Astrocyte (in vitro differentiated cells and primary cell): ENCODE measurements around the gene CSNK1D. TPM values are rescaled to one million over a fixed set of nuclear protein-coding genes. Genes with fewer than 3 reads are reported as not detected.

Experiments used
- DNase-seq: peaks from one replicate; pipeline ENCODE4 v3.0.0-alpha.2; 2010; ENCODE audit warnings: low read depth
- FAIRE-seq: peaks from 2 replicates; lab custom pipeline; 2011; peaks lifted over from hg19 to GRCh38; lab: Jason Lieb, UNC
- H2AFZ ChIP-seq: 2 replicates; pipeline ENCODE4 v1.6.0; 2012; ENCODE audit warnings: low read depth, low read length, inconsistent platforms
- H3K27ac ChIP-seq: 2 replicates; pipeline ENCODE4 v1.5.1; 2011; ENCODE audit warnings: low read depth, low read length, inconsistent platforms
- H3K27me3 ChIP-seq: 2 replicates; pipeline ENCODE4 v1.6.0; 2011; ENCODE audit warnings: low read length, inconsistent platforms; ENCODE audit not compliant: insufficient read depth
- H3K36me3 ChIP-seq: 2 replicates; pipeline ENCODE4 v1.5.1; 2011; ENCODE audit warnings: low read length, inconsistent platforms; ENCODE audit not compliant: insufficient read depth
- H3K4me1 ChIP-seq: 2 replicates; pipeline ENCODE4 v1.5.1; 2011; ENCODE audit warnings: low read length, inconsistent platforms; ENCODE audit not compliant: insufficient read depth
- H3K4me2 ChIP-seq: 2 replicates; pipeline ENCODE4 v1.6.0; 2012; ENCODE audit warnings: low read length, inconsistent platforms
- H3K4me3 ChIP-seq: 2 replicates; pipeline ENCODE4 v1.5.1; 2011; ENCODE audit warnings: low read depth, mild to moderate bottlenecking, low read length, inconsistent platforms; ENCODE audit not compliant: insufficient read depth
- H3K79me2 ChIP-seq: 2 replicates; pipeline ENCODE4 v1.6.0; 2012; ENCODE audit warnings: mild to moderate bottlenecking, low read length, inconsistent platforms; ENCODE audit not compliant: insufficient read depth
- H3K9ac ChIP-seq: 2 replicates; pipeline ENCODE4 v1.6.0; 2012; ENCODE audit warnings: mild to moderate bottlenecking, low read length, inconsistent platforms
- H3K9me3 ChIP-seq: 2 replicates; pipeline ENCODE4 v1.5.1; 2012; ENCODE audit warnings: low read depth, mild to moderate bottlenecking, low read length, inconsistent platforms; ENCODE audit not compliant: insufficient read depth
- H4K20me1 ChIP-seq: 2 replicates; pipeline ENCODE4 v1.6.0; 2012; ENCODE audit warnings: low read length, inconsistent platforms; ENCODE audit not compliant: insufficient read depth
- H3K27ac Mint-ChIP-seq: one replicate; pipeline ENCODE4 v1.8.0; 2021; ENCODE audit warnings: mild to moderate bottlenecking, mixed read lengths; ENCODE audit not compliant: unreplicated experiment
- H3K27me3 Mint-ChIP-seq: one replicate; pipeline ENCODE4 v1.8.0; 2021; ENCODE audit warnings: low read depth, mixed read lengths; ENCODE audit not compliant: unreplicated experiment
- H3K36me3 Mint-ChIP-seq: one replicate; pipeline ENCODE4 v1.8.0; 2021; ENCODE audit warnings: low read depth, mixed read lengths; ENCODE audit not compliant: unreplicated experiment
- H3K4me1 Mint-ChIP-seq: one replicate; pipeline ENCODE4 v1.8.0; 2021; ENCODE audit warnings: low read depth, mixed read lengths; ENCODE audit not compliant: unreplicated experiment
- H3K4me3 Mint-ChIP-seq: one replicate; pipeline ENCODE4 v1.8.0; 2021; ENCODE audit warnings: mild to moderate bottlenecking, moderate library complexity, mixed read lengths; ENCODE audit not compliant: unreplicated experiment
- H3K9me3 Mint-ChIP-seq: one replicate; pipeline ENCODE4 v1.8.0; 2021; ENCODE audit warnings: mild to moderate bottlenecking, mixed read lengths; ENCODE audit not compliant: unreplicated experiment
- CTCF ChIP-seq: IDR thresholded peaks from 2 replicates; pipeline ENCODE4 v1.5.1; 2011; ENCODE audit warnings: low read depth, mild to moderate bottlenecking, inconsistent platforms, low read length, moderate library complexity; ENCODE audit not compliant: insufficient read depth
- EZH2 ChIP-seq: IDR thresholded peaks from 2 replicates; pipeline ENCODE4 v1.6.1; 2012; ENCODE audit warnings: mild to moderate bottlenecking, low read length, inconsistent platforms; ENCODE audit not compliant: insufficient read depth
- total RNA-seq: library from RNA; stranded (reverse); gene quantifications from 2 replicates; pipeline ENCODE4 v1.2.1, GENCODE V29; 2021

CSNK1D gene
- total RNA-seq, 1 donor from 2014 or later, result 153 TPM

- Mint-ChIP-seq H3K9me3 (no peaks in the 10 kb centered on the region), H3K27me3 (peaks cover 18% of the 10 kb centered on the region), H3K4me1 (no peaks in the 10 kb centered on the region), H3K4me3 (no peak overlapping the region), H3K36me3 (no peaks in the 10 kb centered on the region), H3K27ac (no peak overlapping the region)
- Histone ChIP-seq H3K4me3 (no peak overlapping the region), H2AFZ (no peak overlapping the region), H3K4me2 (no peak overlapping the region), H4K20me1 (no peaks in the 10 kb centered on the region), H3K9me3 (peaks cover 10% of the 10 kb centered on the region), H3K27me3 (peaks cover 12% of the 10 kb centered on the region), H3K27ac (no peak overlapping the region), H3K36me3 (no peaks in the 10 kb centered on the region), H3K4me1 (no peaks in the 10 kb centered on the region), H3K79me2 (no peaks in the 10 kb centered on the region), H3K9ac (no peak overlapping the region)
- FAIRE-seq (no peak), DNase-seq (no peak)
- TF ChIP-seq EZH2 (no peak), CTCF (no peak)
Observed at GRCh38 chr17:82318772-82319606, 45.5 kb upstream of the CSNK1D start.

- Histone ChIP-seq H3K9ac (no peak overlapping the region), H3K36me3 (no peaks in the 10 kb centered on the region), H4K20me1 (no peaks in the 10 kb centered on the region), H3K4me3 (no peak overlapping the region), H3K9me3 (peaks cover 10% of the 10 kb centered on the region), H3K4me2 (no peak overlapping the region), H2AFZ (no peak overlapping the region), H3K27ac (no peak overlapping the region), H3K4me1 (no peaks in the 10 kb centered on the region), H3K79me2 (no peaks in the 10 kb centered on the region), H3K27me3 (peaks cover 16% of the 10 kb centered on the region)
- Mint-ChIP-seq H3K27ac (no peak overlapping the region), H3K27me3 (peaks cover 19% of the 10 kb centered on the region), H3K4me3 (no peak overlapping the region), H3K36me3 (no peaks in the 10 kb centered on the region), H3K4me1 (no peaks in the 10 kb centered on the region), H3K9me3 (no peaks in the 10 kb centered on the region)
- no peak for DNase-seq
- TF ChIP-seq CTCF (no peak), EZH2 (no peak)
- no peak for FAIRE-seq
Observed at GRCh38 chr17:82318169-82318498, 44.6 kb upstream of the CSNK1D start.
